ENCODE measurements around the gene CLEC16A.

- no peak for TF ChIP-seq CTCF (IDR thresholded peaks at IDR 0.05; ENCODE audit: low read depth, low read length, poor library complexity, severe bottlenecking)
- no peak for TF ChIP-seq EZH2phosphoT487 (IDR thresholded peaks at IDR 0.05; ENCODE audit: borderline replicate concordance, low read length)
Observed at GRCh38 chr16:11075163-11075562, 130.8 kb downstream of the CLEC16A start.
